T-helper 9 cell (primary cell): ENCODE data around the gene ADD1.
"Not testable (repeated sequence)": the region's sequence is repeated elsewhere in the genome, so short reads cannot be mapped to it uniquely, and the experiment has no call there.

Experiments used
- DNase-seq: peaks from one replicate; pipeline ENCODE4 v3.0.0-alpha.2; 2020

The ADD1 gene

DNA sequence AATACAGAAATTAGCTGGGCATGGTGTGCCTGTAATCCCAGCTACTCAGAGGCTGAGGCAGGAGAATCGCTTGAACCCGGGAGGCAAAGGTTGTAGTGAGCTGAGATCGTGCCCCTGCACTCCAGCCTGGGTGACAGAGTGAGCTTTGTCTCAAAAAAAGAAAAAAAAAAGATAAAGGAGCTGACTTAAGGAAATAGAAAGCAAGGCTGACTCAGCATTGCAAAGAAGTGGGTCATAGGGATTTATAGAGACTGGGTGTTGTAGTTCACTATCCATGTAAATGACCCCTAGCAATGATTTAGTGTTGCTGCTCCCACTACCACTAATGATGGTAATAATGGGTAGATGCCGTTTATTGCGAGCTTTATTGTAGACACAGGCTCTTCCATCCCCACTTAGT lies 47.6 kb downstream of the ADD1 start:
- DNase-seq = no peak

DNA sequence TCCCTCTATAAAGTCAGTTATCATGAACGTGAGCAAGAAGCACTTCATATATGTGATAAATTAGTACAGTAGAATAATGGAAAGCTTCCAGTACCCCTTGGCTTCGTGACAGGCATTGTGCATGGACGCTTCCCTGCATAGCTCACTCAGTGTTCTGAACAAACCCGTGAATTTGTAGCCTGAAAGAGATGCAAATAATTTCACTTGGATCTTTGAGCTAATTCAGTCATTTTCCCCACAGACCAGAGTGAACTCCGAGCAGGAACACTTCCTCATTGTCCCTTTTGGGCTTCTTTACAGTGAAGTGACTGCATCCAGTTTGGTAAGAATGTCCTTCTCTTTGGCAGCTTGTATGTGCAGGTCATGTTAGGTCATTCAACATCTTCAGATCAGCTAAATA lies 50.1 kb downstream of the ADD1 start:
- DNase-seq = no peak

DNA sequence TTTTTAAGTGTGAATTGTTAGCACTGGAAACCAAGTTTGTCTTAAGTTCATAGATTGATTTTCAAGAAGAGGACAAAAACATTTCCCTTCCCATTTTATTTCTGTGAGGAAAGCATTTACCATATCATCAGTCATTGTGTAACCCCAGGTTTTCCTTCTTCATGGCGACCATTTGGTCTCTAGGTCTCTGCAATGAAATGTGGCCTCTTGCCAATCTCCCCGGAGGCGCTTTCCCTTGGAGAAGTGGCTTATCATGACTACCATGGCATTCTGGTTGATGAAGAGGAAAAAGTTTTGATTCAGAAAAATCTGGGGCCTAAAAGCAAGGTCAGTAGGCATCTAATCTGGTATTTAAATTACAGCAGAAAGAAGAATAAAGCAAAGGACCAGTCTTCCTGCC lies 54.4 kb downstream of the ADD1 start:
- no peak for DNase-seq

DNA sequence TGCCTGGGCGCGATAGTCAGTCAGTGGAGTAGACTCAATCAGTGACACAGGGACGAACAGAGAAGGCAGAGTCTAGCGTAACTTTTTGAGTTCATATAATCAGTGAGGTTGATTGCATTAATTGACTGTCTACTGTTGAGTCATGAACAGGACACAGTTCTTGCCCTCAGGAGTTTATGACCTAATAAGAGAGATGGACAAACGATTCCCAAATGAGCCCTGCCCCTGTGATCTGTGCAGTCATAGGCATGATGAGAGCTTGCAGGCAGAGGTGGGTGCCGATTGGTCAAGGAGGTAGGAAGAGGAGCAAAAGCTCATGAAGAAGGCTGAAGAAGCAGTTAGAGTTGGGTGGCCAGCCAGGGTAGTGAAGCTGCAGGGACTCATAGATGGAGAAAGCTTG lies 57.1 kb downstream of the ADD1 start:
- DNase-seq = no peak

DNA sequence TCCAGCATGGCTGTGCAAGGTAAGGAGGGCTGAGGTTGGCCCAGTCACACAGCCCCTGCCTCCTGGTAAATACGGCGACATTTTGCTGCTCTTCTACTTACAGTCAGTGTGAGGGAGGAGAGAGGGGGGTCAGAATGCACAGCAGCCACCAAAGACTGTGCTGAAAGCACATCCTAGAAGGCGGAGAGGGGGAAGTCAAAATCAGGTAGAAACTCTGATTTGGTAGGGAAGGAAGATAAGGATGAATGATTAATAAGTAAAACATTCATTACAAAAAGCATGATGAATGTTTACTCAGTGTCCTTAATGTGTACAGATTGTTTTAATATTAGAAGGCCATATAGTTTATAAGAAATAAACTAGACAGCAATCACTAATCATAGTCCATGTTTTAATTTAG lies 57.5 kb downstream of the ADD1 start:
- DNase-seq = no peak

DNA sequence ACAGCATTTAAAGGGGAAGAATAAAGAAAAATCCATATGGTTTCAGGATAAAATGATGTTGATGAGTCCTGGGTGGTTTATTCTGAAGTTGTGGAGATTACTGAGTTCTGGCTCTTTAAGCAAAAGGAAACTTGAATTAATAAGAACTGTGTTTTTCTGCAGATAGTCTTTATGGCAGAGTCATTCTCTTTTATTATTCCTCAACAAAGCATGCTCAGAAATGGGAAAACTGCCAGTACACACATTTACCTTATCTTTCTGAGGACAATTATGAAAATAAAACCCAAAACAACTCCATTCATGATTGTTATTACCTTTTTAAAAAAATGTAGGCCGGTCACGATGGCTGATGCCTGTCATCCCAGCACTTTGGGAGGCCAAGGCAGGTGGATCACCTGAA lies 58.5 kb downstream of the ADD1 start:
- no peak for DNase-seq

DNA sequence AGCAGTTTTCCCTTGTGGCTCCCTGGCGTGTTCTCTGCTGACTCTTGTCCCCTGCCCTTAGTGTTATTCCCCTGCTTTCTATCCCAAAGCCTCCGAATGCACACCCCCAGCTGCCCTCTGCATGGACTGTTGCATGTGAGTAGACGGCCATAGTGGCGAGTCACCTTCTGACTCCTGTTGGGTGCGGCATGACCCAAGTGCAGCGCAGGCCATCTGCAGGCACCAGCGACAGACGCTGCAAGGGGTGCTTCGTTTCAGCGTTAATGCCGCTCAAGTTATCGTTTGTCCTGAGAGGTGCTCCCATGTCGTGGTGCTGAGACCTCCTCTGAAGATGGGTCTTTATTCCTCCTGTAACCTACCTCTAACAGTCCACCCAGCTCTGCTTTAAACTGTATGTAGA lies 61.9 kb downstream of the ADD1 start:
- no peak for DNase-seq

DNA sequence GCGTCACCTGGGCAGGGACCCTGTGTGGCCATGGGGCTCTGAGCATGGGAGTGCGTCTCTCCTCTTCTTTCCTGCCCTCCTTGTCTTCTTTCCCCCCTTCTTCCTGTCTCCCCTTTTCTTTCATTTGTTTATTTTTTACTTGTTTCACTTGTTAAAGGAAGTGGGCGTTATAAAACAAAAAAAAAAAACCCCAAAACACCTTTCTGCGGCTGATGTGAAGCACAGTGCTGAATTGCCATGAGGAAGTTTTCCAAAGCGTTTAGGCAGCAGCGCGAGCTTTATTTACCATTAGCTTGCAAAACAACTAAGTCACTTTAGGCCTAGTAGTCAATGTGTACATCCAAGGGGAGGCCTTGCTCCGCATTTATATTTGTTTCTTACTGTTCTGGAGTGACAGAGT lies 62.6 kb downstream of the ADD1 start:
- DNase-seq = no peak

DNA sequence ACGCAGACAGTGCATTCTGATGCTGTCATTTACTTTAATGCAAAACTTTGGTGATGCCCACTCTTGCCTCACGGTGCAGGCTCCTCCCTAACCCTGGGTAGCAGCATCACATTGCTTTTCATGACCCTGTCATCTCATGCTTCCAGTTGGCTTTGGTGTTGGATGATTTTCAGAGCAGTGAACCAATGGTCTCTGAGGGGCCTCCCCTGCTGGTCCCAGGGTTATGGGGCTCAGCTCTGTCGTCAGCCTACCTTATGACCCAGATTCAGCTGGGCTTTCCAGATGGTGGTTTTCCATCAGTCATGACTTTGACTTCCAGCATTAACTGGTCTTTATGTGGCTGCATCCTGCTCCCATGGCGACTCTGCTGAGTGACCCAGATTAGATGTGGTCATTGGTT lies 63.6 kb downstream of the ADD1 start:
- no peak for DNase-seq

DNA sequence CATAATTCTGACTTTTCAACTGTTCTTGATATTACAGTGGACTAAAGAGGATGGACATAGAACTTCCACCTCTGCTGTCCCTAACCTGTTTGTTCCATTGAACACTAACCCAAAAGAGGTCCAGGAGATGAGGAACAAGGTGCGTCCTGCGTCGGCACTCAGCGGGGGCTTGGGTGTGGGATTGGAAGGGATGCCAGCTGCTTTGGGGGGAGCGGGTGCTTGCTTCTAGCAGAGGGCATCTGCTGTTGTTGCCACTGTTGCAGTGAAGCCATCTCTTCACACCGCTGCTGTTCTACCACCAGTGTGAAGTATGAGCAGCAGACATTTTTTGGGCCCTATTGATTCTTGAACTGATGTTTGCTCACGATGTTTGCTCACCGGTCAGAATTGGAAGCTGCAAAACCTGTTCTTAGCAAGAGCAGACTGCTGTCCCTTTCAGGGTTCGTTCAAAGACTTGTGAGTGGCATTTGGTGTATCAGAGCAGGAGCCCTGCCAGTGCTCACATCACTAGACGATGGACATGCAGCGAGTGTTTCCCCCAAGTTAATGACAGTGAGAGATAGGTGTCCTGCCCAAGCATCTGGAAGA lies 64.2 kb downstream of the ADD1 start:
- no peak for DNase-seq

DNA sequence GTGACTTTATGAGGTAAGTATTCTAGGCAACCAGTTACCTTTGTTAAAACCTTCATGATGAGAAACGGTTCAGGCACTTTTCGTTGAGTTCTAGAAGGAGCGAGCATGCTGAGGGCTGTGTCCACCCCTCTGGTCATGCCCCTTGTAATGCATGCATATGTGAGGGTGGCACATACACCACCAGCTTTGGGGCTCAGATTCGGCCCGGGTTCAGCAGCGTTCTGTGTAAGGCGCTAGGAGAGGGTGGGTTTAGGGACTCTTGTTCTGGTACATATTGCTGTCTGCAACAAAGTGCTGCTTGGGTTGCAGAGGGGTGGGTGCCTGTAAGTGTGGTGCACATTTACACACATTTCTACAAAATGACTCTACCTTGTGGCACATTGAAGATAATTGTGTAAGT lies 65.0 kb downstream of the ADD1 start:
- DNase-seq = no peak

DNA sequence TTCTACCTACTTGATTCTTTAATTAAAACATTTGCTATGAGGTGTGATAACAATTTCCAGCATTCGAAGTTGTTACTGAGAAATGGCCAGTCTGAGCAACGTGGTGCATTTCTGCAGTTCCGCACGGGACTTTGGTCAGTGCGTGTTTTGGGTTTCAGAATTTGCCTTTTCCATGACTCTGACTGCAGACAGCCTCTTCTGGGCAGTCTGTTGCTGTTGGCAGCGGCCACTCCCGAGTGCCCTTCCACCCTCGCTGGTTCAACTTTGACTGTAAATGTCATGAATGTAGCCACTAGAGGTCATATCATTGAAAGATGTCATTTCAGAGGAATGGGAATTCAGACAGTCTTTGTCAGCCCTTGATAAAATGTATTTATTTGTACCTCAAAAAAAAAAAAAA lies 65.9 kb downstream of the ADD1 start:
- DNase-seq = no peak

DNA sequence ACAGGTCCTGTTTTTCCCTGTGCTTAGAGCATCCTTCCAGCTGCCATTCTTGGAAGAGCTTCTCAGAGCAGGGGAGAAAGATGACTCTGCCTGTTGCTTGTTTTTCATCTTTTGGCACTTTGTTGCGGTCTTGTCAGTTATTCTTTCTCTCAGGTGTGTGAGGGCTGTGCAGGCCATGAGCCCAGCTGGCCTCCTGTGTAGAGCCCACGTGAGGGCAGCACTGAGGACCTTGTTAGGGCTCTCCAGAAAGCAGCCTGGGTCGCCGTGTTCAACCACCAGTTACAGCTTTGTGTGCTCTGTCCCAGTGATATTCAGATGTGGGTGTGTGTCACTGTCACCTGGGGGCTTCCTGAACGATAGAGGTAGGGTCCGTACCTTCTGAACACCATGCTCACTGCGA lies 66.8 kb downstream of the ADD1 start:
- DNase-seq = no peak

DNA sequence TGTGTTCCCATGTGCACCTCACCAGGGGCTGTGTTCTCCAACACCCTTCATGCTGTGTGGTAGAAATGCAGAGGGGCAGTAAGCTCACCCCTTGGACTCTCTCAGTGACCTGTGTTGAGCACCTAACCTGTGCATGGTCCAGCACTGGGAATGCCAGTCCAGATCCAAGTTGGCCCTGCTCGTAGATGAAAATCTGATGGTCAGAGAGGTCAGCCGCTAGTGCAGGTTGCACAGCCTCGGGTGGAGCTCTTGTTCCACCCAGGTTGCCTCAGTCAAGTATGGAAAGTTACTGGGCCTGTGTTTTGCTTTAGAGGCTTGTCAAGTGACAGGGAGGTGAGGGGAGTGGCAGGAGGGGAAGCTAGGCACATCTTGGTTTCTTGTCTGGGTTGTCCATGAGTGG lies 68.2 kb downstream of the ADD1 start:
- DNase-seq = no peak

DNA sequence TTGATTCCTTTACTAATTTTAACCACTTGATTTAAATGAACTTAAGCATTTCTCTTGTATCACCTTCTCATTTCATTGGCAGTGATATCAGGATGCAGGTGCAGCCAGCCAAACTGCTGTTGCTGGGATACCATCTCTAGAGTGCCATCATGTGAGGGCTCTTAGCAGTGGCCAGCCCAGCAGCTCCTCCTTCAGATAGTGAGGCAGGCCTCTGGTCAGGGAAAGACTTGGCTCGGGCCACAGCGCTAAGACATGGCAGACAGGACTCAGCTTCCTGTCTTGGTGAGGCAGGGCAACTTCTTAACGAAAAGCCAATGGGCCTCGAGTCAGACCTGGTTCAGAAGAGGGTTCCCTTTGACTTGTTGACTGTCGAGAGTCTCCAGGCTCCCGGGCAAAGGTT lies 69.5 kb downstream of the ADD1 start:
- no peak for DNase-seq

DNA sequence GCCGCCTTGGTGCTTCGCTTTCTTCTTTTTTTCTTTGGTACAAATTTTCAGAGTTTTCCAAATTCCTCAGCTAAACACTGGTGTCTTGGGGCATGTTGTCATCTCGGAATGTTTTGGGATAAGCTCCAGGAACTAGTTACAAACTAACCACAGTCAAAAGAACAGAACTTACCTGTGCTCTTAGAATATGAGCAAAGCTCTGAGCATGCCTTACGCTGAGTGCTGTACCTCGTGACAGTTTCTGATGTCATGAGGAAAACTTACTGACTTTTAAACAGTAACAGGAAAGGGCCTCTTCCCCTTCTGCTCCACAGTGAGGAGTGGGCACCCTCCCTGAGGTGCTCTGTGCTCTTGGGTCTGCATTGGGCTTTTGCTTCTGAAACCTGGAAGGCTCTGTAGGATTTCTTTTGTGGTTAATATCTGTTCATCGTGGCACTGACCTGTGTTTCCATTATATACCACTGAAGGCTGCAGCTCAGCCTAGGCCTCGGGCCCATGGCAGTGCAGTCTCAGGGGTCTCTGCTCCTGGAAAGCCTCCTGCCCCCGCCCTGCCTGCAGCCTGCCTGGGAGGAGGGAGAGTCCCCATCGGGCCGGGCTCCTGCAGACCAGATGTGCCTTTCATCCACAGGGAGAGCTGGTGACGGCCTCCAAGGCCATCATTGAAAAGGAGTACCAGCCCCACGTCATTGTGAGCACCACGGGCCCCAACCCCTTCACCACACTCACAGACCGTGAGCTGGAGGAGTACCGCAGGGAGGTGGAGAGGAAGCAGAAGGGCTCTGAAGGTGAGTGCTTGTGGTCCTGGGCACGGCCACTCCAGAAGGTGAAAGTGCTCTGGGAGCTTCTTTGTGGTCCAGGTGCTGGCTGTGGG lies 70.8 kb downstream of the ADD1 start:
- DNase-seq = no peak

DNA sequence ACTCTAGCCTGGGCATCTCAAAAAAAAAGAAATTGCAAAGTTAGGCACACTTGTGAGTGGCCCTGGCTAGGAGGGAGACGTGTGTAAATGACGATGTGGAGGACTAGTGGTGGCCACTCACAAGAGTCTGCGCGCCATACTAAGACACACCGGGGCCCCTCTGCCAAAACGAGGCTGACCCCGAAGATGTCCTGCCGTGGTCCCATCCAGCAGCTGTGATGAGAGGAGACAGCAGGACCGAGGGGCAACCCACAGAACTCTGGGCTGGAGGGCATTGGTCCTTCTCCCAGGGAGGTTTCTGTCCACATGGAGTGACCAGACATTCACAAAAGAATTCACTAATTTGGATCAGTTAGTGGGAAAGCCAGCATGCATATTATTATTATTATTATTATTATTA lies 72.1 kb downstream of the ADD1 start:
- DNase-seq = no peak

DNA sequence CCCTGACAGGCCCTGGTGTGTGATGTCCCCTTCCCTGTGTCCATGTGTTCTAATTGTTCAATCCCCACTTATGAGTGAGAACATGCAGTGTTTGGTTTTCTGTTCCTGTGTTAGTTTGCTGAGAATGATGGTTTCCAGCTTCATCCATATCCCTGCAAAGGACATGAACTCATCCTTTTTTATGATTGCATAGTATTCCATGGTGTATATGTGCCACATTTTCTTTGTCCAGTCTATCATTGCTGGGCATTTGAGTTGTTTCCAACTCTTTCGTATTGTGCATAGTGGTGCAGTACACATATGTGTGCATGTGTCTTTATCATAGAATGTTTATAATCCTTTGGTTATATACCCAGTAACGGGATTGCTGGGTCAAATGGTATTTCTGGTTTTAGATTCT lies 73.1 kb downstream of the ADD1 start:
- not testable (repeated sequence) for DNase-seq

DNA sequence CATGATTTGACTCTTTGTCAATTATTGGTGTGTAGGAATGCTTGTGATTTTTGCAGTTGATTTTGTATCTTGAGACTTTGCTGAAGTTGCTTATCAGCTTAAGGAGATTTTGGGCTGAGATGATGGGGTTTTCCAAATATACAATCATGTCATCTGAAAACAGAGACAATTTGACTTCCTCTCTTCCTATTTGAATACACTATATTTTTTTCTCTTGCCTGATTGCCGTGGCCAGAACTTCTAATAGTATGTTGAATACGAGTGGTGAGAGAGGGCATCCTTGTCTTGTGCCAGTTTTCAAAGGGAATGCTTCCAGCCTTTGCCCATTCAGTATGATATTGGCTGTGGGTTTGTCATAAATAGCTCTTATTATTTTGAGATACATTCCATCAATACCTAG lies 74.7 kb downstream of the ADD1 start:
- DNase-seq = not testable (repeated sequence)

DNA sequence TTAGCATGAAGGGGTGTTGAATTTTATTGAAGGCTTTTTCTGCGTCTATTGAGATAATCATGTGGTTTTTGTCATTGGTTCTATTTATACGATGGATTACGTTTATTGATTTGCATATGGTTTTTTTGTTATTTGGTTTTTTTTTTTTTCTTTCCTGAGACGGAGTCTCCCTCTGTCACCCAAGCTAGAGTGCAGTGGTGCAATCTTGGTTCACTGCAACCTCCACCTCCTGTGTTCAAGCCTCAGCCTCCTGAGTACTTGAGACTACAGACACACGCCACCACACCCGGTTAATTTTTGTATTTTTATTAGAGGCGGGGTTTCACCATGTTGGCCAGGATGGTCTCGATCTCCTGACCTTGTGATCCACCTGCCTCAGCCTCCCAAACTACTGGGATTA lies 75.1 kb downstream of the ADD1 start:
- not testable (repeated sequence) for DNase-seq

DNA sequence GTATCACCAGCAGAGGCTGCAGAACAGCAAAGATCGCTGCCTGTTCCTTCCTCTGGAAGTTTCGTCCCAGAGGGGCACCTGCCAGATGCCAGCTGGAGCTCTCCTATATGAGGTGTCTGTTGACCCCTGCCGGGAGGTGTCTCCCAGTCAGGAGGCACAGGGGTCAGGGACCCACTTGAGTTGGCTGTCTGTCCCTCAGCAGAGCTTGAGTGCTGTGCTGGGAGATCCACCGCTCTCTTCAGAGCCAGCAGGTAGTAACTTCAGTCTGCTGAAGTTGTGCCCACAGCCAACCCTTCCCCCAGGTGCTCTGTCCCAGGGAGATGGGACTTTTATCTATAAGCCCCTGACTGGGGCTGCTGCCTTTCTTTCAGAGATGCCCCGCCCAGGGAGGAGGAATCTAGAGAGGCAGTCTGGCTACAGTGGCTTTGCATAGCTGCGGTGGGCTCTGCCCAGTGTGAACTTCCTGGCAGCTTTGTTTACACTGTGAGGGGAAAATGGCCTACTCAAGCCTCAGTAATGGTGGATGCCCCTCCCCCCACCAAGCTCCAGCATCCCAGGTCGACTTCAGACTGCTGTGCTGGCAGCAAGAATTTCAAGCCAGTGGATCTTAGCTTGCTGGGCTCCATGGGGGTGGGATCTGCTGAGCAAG lies 78.9 kb downstream of the ADD1 start:
- not testable (repeated sequence) for DNase-seq

DNA sequence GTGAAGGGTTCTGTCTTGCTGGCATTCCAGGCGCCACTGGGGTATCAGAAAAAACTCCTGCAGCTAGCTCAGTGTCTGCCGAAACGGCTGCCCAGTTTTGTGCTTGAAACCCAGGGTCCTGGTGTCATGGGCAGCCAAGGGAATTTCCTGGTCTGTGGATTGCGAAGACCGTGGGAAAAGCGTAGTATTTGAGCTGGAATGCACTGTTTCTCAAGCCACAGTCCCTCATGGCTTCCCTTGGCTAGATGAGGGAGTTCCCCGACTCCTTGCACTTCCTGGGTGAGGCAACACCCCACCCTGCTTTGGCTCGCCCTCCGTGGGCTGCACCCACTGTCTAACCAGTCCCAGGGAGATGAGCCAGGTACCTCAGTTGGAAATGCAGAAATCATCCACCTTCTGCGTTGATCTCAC lies 79.5 kb downstream of the ADD1 start:
- no peak for DNase-seq

DNA sequence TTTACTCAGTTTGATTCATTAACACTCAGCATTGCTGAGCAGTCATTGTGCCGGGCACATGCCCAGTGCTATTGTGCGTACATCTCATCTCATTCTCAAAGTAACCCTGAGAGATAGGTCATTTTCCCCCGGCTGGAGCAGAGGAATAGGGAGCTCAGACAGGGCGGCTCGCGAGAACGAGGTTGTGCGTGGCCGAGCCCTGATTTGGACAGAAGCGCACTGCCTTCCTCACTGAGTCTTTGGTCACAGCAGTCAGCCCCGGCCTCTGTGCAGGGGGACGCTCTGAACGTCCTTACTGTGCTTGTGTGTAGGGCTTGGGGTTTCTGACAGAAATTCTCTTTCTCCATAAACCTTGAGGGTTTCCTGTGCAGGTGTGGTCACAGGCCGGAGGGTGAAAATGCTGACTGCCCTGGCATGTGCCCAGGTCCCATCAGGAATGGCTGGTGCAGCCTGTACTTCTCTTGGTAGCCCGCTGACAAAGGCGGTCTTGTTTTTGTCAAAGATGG lies 80.1 kb downstream of the ADD1 start:
- no peak for DNase-seq

DNA sequence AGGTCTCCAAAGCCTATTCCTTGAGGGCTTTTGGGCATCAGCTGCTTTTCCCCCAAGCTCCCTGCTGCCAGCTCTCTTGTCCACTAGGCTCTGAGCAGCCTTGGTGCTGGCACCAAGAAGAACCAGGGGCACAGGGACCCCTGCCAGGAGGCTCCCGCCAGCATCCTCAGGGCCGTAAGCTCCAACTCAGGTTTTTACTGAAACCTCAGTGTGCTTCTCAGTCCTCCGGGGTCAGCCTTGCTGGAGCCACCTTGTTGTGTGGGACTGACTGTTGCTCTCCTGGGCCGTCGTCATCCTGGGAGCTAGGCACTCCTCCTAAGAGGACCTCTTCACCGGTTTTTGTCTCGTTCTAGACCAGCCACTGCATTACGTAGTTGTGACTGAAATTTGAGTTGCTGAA lies 80.6 kb downstream of the ADD1 start:
- DNase-seq = no peak
